Fibroblast of peridontal ligament (primary cell): Measurements from ENCODE around the gene NRSN2.

ENCODE experiments used
- DNase-seq: peaks from one replicate; pipeline ENCODE4 v3.0.0-alpha.2; 2010; ENCODE audit errors: extremely low read depth

The NRSN2 gene, protein sequence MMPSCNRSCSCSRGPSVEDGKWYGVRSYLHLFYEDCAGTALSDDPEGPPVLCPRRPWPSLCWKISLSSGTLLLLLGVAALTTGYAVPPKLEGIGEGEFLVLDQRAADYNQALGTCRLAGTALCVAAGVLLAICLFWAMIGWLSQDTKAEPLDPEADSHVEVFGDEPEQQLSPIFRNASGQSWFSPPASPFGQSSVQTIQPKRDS

DNA sequence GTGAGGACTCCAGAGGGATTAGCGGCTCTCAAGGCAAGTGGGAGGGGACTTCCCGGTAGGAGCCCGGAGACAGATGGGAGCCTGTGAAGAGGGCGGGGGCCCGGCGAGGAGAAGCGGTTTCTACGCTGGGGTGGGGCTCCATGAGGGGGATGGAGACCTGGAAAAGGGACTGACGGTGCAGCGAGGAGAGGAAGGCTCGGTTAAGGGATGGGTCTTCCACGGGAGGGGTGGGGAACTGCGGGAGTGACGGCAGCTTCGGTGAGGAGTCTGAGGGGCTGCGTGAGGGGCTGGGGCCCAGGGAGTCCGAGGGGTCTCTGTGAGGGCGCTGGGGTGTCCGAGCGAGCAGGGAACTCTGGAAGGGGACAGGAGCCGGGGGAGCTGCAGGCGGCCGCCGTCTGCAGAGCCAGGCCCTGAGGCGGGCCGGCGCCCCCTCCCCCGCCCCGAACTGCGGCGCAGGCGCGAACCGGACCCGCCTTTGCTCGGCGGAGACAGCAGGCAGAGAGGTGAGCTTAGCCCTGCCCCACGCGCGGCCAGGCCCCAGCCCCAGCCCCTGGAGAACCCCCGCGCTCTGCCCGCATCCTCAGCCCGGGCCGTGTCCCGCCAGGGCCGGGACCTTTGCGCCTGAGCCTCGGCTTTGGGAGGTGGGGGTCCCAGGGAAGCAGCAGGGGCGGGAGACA is at the start of gene NRSN2:
NRSN2 (plus strand) TSS at position 472 of the 677 bp plus-strand sequence. CDS start 2,533 bp downstream, outside the sequence.
- peak; percentile 56 for DNase-seq

DNA sequence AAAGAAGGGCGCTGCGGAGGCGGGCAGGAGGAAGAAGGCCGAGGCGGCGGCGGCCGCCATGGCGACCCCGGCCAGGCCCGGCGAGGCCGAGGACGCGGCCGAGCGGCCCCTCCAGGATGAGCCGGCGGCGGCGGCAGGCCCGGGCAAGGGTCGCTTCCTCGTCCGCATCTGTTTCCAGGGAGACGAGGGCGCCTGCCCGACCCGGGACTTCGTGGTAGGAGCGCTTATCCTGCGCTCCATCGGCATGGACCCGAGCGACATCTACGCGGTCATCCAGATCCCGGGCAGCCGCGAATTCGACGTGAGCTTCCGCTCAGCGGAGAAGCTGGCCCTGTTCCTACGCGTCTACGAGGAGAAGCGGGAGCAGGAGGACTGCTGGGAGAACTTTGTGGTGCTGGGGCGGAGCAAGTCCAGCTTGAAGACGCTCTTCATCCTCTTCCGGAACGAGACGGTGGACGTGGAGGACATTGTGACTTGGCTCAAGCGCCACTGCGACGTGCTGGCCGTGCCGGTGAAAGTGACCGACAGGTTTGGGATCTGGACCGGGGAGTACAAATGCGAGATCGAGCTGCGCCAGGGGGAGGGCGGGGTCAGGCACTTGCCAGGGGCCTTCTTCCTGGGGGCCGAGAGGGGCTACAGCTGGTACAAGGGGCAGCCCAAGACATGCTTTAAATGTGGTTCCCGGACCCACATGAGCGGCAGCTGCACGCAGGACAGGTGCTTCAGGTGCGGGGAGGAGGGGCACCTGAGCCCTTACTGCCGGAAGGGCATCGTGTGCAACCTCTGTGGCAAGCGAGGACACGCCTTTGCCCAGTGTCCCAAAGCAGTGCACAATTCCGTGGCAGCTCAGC is 48.8 kb upstream of the NRSN2 start:
- peak; percentile 64 for DNase-seq

DNA sequence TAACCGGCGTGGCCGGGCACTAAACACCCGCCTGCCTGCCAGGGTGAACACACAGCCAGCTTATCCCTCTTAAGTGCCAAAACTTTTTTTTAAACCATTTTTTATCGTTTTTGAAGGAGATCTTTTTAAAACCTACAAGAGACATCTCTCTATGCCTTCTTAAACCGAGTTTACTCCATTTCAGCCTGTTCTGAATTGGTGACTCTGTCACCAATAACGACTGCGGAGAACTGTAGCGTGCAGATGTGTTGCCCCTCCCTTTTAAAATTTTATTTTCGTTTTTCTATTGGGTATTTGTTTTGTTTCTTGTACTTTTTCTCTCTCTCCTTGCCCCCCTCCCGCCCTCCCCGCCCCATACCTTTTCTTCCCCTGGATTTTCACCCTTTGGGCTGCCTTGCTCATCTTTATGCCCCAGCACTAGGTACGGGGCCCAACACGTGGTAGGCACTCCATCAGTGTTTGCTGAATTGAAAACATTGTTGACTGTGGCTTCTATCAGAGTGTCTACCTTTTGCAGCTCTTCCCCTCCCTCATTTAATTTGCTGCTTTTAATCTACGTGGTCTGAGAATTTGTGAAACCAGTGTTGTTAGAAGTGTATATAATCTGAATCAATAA is 48.0 kb upstream of the NRSN2 start:
- no peak for DNase-seq

DNA sequence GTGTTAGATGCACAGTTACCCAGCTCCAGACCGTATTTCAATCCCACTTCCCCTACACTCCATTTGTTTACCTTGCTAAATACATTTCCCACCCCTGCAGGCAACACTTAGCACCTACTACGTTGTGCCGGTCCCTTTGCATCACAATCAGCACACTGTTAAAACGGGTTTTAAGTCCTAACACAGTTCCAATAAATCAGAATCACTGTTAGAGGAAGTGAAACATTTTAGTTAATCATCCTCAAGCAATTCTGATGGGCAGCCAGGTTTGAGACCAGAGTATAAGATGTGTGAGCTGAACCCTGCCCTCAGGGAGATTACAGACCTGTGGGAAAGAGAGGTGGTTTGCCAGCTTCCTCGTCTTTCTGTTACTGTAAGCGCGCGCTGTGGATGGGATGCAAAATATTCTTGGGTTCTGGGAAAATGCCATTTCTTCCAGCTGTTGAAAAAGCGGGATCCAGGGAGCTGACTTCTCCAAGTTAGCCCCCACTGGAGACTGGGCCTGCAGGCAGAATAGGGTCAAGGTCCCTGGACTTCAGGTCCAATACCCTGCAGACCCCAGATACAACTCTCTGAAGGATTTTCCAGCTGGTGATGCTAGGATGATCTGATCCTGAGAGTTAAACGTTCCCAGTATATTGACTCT is 46.4 kb upstream of the NRSN2 start:
- no peak for DNase-seq

DNA sequence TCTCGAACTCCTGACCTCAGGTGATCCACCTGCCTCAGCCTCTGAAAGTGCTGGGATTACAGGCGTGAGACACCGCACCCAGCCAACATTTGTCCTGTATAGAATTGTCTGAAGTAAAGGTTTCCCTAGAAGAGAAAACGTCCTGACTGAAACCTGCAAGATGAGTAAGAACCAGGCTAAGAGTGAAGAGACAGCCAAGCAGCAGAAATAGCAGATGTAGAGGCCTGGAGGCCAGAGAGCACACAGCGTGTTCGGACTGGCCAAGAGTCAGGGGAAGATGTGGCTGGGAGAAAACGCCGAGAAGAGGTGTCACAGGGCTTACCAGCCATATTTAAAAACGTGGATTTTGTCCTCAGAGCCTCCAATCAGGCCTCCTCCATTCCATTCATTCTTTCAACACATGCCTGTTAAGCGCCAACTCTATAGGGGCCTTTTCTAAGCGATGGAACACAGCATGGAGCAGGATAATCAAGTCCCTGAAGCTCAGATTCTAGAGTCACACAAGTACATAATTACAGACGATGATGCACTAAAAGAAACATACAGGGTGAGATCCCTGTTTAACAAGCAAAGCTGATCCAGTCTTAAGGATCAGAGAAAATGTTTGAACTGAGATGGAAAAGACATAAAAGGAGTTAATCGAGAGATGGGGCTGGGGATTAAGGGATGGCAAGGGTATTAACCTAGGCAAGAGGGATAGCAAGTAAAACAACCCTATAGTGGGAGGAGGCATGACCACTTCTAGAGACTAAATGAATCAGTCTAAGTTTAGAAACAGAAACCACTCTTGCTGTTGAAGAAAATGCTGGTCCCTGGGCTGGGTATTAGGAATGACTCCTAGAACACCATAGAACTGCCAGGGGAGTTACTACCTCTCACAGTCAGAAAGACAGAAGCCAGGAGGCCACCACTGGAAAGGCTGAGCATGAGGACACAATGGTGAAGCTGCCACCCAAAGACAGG is 44.7 kb upstream of the NRSN2 start:
- DNase-seq = no peak

DNA sequence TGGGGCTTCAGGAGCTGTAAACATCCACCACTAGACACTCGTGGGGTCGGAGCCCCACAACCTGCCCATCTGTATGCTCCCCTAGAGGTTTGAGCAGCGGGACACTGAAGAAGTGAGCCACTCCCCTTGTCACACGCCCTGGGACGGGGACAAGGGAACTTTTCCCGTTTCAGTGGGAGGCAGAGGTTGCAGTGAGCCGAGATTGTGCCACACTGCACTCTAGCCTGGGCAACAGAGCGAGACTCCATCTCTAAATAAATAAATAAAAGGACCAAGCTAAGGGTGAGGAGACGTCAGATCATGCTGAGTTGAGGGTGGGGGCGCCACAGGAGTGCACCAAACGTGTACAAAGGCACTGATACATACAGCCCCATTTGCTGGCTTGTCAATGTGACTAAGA is 41.2 kb upstream of the NRSN2 start:
- no peak for DNase-seq

DNA sequence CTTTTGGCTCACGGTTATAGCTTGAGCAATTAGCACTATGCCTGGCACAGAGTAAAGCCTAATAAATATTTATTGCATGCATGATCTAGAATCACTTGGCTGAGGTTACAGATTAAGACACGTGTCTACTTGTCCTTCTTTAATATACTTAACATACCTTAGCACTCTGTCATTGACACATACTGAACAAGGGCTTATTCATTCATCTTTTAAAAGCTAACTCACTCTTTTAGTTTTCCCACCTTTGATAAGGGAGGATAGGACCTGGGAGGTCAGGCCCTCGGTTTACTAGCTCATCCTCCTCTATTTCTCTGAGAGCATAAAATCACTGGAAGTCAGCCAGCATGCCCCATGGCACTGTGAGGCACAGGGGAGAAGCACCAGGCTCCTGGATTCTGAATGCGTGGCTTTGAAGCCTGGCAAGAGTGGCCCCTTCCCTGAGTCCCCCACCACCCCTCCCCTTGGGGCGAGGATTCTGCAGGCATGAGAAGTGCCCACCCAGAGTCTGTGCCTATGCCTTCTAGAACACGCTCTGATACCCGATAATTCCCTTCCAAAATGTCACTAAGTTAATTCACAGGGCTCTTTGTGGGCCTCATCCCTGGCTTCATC is 38.4 kb upstream of the NRSN2 start:
- no peak for DNase-seq

DNA sequence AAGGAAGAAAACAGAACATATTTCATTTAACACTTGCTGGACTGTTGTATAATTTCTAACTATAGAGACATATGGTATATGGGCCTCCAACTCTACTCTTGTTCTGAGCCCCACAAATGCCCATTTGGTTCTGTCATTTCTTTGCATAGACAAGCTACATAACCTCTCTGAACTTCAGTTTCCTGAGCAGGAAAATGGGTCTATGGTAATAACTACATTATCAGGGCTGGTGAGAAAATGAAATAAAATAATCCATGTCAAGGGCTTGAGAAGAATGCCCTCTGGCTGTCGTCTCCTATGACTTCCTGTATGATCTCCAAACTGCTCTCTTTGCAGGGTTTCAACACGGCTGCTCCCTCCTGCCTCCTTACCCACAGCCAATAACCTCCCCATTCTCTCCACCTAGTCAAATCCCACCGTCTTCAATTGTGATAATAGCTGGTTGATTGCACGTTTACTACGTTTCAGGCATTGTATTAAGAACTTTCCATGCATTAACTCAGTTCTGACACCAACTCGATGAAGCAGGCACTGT is 37.5 kb upstream of the NRSN2 start:
- DNase-seq = peak; percentile 65

DNA sequence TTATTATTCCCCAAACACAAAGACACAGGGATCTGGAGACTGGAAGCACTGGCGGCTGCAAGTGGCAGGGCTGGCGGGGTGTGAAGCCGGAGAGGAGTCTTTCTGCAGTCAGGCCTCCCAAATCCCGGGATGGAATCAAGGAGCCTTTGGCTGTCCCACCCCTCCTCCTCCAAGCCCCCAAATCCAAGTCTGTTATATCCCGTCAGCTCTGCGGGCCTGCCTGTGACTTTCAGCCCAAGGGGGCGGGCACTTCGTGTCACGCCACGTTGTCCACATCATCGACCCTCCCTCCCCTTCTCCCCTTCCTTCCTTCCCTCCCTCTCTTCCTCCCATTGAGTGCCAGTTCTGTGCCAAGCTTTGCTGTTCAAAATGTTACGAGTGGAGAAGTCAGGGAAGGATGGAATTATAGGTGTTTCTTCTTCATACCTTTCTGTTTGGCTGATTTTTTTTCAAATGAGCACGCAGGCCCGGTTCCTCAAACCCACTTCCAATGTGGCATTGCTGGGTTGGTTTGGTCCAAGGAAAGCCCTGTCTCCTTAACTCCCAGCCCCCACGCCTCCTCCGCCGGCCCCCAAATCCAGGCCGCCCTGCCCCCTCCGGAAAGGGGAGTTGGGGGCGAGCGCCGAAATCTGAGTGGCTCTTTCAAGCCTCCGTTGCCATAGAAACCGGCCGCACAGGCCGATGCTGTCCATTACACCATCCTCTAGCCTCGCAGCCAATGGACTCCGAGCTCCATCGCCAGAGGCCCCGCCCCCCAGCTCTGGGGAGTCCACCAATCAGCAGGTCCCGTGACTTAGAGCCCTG is 36.9 kb upstream of the NRSN2 start:
- DNase-seq = peak; percentile 99

DNA sequence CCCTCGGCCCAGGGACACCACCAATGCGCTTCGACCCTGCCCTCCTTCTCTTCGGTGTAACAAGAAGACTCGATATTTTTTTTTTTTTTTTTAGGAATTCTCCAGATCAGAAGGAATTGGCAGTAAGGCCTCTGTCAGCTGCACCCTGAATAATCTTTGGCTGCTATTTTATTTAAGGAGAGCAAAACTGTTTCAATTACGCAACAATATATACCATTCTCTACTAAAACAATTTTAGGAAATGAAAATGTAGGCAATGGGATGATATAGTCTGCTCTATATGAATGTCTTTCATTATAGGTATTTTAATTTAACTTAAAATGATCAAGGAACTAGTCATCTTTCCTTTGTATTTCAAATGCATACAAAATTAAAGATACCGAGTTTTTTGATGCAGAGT is 36.3 kb upstream of the NRSN2 start:
- no peak for DNase-seq

DNA sequence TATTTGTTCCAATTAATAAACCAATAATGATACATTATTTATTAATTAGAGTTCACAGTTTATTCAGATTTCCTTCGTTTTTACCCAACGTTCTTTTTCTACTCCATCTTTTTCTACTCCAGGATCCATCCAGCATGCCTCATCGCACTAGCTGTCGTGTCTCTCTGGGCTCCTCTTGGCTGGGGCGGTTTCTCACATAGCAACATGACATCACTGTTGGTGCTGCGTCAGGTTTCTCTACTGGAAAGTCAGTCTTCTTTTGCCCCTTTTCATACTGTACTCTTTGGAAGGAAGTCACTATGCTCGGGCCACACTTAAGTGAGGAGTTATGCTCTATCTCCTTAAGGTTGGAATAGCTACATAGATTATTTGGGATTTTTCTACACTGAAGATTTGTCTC is 35.3 kb upstream of the NRSN2 start:
- no peak for DNase-seq

DNA sequence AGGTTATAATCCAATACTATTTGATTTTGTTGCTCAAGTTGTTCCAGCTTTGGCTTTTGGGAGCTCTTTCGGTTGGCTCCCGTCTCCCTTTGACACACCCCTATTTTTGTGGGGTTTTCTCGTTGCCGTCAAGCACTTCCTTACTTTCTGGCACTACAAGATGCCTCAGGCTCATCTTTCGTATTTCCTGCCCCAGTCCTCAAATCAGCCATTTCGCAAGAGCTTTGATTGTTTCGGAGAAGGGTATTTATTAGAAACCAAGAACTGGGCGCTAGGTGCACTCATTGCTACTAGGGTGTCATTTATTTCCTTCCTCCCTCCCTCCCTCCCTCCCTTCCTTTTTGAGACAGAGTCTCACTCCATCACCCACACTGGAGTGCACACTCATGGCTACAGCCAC is 34.8 kb upstream of the NRSN2 start:
- DNase-seq = no peak

DNA sequence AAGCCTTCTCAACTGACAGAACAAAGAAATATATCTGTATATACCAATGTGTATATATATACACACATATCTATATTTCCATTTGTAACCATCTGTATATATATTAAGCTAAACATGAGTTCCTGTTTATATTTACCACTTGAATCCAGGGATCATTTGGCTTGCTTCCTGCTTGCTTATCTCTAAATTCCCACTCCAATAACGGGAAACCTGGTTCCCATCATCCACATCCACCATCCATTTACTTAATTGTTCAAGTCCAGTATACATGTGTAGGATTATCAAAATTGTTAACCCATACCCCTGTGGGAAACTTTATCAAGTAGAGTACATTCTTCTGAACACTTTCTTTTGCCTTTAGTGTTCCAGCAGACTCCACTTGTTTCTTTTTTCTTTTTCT is 34.0 kb upstream of the NRSN2 start:
- no peak for DNase-seq

DNA sequence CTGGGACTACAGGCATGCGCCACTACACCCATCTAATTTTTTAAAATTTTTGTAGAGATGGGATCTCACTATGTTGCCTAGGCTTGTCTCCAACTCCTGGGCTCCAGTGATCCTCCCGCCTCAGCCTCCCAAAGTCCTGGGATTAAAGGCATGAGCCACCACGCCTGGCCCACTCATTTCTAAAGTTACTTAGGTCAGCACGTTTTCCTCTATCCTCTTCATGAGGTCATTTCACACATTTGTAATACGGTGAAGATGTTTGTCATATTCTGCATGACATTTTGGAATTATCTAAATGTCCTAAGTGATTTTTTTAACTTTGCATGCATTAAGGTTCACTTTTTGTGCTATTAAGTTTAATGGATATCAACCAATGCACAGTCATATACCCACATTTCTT is 33.5 kb upstream of the NRSN2 start:
- no peak for DNase-seq

DNA sequence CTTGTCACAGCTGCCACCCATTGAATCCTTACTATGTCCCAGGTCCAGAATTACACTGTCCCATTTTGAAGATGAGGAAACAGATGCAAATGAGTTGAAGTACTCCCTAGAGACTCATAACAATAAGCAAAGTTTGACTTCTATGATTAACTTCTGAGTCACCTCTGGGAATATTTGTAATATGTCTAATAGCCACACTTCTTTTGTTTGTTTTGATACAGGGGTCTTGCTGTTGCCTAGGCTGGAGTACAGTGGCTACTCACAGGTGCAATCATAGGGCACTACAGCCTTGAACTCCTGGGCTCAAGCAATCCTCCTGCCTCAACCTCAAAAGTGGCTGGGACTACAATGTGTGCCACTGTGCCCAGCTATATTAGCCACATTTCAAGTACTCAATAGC is 33.0 kb upstream of the NRSN2 start:
- no peak for DNase-seq

DNA sequence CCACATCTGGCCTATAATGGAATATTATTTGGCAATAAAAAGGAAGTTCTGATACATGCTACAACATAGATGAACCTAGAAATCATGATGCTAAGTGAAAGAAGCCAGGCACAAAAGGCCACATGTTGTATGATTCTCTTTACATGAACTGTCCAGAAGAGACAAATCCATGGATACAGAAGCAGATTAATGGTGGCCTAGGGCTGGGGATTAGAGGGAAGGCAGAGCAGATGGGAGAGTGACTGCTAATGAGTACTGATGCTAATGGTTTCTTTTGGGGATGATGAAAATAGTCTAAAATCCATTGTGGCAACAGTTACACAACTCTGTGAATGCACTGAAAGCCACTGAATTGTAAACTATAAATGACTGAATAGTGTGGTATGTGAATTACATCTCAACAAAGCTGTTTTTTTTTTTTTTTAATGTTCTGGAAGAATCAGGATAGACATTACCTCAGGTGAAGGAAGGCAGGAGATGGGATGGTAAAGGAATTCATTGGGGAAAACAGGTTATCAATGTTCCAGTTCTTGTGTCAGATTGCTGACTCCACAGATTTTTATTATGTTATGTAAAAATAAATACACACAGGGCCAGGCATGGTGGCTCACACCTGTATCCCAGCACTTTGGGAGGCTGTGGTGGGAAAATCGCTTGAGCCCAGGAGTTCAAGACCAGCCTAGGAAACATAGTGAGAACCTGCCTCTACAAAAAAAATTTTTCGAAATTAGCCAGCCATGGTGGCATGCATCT is 30.4 kb upstream of the NRSN2 start:
- peak; percentile 91 for DNase-seq

DNA sequence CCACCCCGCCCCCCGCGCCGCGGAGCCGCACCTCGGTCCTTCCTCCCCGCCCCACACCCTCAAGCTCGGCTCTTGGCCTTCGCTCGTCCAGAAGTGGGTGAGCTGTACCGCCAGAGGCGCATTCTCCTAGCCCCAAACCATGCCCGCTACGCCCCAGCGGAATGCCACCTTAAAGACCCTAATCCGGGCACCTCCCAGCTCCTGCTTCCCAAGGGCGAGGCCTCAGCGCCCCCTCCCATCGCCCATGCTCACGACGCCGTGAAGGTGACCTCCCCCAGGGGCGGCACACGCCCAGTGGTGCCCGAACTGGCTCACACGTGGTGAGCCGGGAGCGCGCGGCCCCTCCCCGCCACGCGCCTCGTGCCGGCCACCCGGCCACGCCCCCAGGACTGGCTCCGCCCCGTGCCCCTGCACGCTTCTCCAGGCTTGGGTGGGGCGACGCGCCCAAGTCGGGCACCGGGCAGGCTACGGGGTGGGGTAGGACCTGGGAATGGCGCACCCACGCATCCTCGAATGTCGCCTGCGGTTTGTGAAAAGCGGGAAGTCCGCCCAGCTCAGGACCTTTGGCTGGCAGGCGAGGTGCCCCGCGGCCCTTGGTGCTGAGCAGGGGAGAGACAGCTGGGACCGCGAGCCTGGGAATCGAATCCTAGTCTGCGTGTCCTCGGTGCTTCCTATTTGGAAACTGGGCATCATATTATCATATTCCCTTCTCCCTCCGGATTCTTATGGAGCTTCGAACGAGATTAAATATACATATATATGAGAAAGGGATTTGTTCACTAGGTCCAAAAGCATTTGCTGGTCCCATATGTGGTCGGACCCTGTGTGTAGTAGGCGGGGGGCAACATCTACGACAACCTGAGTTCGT is 22.5 kb upstream of the NRSN2 start:
- DNase-seq = peak; percentile 62
